IMR-90 (cell line): ENCODE data around the gene KIF3A. TPM values are rescaled to one million over a fixed set of nuclear protein-coding genes. Genes with fewer than 3 reads are reported as not detected.

Experiments used
- ATAC-seq: fragments of 200-7000 bp; cut with Tn5 transposase; 2 replicates; pipeline ENCODE4 v1.9.1; 2020; ENCODE audit warnings: low read depth, mild to moderate bottlenecking, moderate library complexity
- BruUV-seq: library from RNA; stranded (reverse); fragments of 400-500 nt; replicated peaks from 2 replicates; lab custom pipeline; 2021; lab: Mats Ljungman, UMichigan
- CTCF ChIA-PET: fragments of 300-600 bp; formaldehyde crosslinking; extraction: SDS; loops from one replicate; lab custom pipeline; 2021; ENCODE audit warnings: antibody characterized with exemption; lab: Yijun Ruan, JAX
- POLR2A ChIA-PET: fragments of 300-600 bp; sonication (Branson Sonifier 250); formaldehyde crosslinking; loops from one replicate; lab custom pipeline; 2022; ENCODE audit warnings: antibody characterized with exemption; ENCODE audit not compliant: unreplicated experiment; lab: Charles Lee
- DNase-seq: peaks from one replicate; pipeline ENCODE4 v3.0.0; 2013
- H2AFZ ChIP-seq: replicated peaks from 2 replicates; pipeline ENCODE3; 2013; ENCODE audit warnings: low read length, mild to moderate bottlenecking; ENCODE audit not compliant: poor library complexity
- H2AK5ac ChIP-seq: 2 replicates; pipeline ENCODE4 v1.6.1; 2013; ENCODE audit warnings: low read depth, low read length, inconsistent platforms
- H2AK9ac ChIP-seq: replicated peaks from 2 replicates; pipeline ENCODE3; 2013; ENCODE audit warnings: mild to moderate bottlenecking, low read depth, low read length, moderate library complexity; ENCODE audit not compliant: poor library complexity
- H2BK120ac ChIP-seq: 2 replicates; pipeline ENCODE4 v1.6.1; 2013; ENCODE audit warnings: low read depth, low read length, inconsistent platforms
- H2BK15ac ChIP-seq: 3 replicates; pipeline ENCODE4 v1.6.1; 2013; ENCODE audit warnings: low read depth, low read length, inconsistent platforms
- H2BK20ac ChIP-seq: 2 replicates; pipeline ENCODE4 v1.6.1; 2013; ENCODE audit warnings: low read depth, mild to moderate bottlenecking, inconsistent platforms, low read length, moderate library complexity
- H2BK5ac ChIP-seq: 2 replicates; pipeline ENCODE4 v1.6.1; 2013; ENCODE audit warnings: mild to moderate bottlenecking, low read depth, low read length, inconsistent platforms; ENCODE audit not compliant: poor library complexity, severe bottlenecking
- H3K14ac ChIP-seq: replicated peaks from 2 replicates; pipeline ENCODE4 v1.6.1; 2013; ENCODE audit warnings: low read depth, low read length, inconsistent platforms
- H3K18ac ChIP-seq: 2 replicates; pipeline ENCODE4 v1.6.1; 2013; ENCODE audit warnings: low read depth, low read length, control low read depth
- H3K23ac ChIP-seq: 2 replicates; pipeline ENCODE4 v1.6.1; 2013; ENCODE audit warnings: low read depth, low read length, inconsistent platforms
- H3K27ac ChIP-seq: 2 replicates; pipeline ENCODE4 v1.5.1; 2013; ENCODE audit warnings: mild to moderate bottlenecking, control low read depth, low read length; ENCODE audit not compliant: insufficient read depth
- H3K27me3 ChIP-seq: 2 replicates; pipeline ENCODE4 v1.6.1; 2013; ENCODE audit warnings: low read length; ENCODE audit not compliant: control insufficient read depth, insufficient read depth
- H3K36me3 ChIP-seq: 2 replicates; pipeline ENCODE4 v1.6.1; 2013; ENCODE audit warnings: low read length, mixed read lengths; ENCODE audit not compliant: control insufficient read depth, insufficient read depth
- H3K4ac ChIP-seq: 2 replicates; pipeline ENCODE4 v1.6.1; 2013; ENCODE audit warnings: low read depth, low read length, inconsistent platforms
- H3K4me1 ChIP-seq: 2 replicates; pipeline ENCODE4 v1.6.1; 2013; ENCODE audit warnings: low read length, mixed read lengths; ENCODE audit not compliant: control insufficient read depth, insufficient read depth
- H3K4me2 ChIP-seq: 2 replicates; pipeline ENCODE4 v1.6.1; 2013; ENCODE audit warnings: low read depth, mild to moderate bottlenecking, control low read depth, low read length, moderate library complexity
- H3K4me3 ChIP-seq: 2 replicates; pipeline ENCODE4 v1.5.1; 2013; ENCODE audit warnings: low read depth, mild to moderate bottlenecking, control low read depth, low read length, moderate library complexity; ENCODE audit not compliant: insufficient read depth
- H3K56ac ChIP-seq: 2 replicates; pipeline ENCODE4 v1.6.1; 2013; ENCODE audit warnings: low read length, inconsistent platforms; ENCODE audit not compliant: insufficient read depth; ENCODE audit errors: extremely low read depth
- H3K79me1 ChIP-seq, 2 experiments: 2 replicates each; pipeline ENCODE4 v1.6.1; 2013; ENCODE audit warnings: low read length in 2 of 2, inconsistent platforms in 1 of 2, low read depth in 1 of 2
- H3K9ac ChIP-seq: 2 replicates; pipeline ENCODE4 v1.6.1; 2013; ENCODE audit warnings: low read depth, low read length, control low read depth
- H3K9me1 ChIP-seq: 2 replicates; pipeline ENCODE4 v1.6.1; 2013; ENCODE audit warnings: low read length, inconsistent platforms; ENCODE audit not compliant: insufficient read depth
- H3K9me3 ChIP-seq: 2 replicates; pipeline ENCODE4 v1.6.1; 2013; ENCODE audit warnings: low read length; ENCODE audit not compliant: control insufficient read depth, insufficient read depth
- H4K20me1 ChIP-seq: 2 replicates; pipeline ENCODE4 v1.6.1; 2013; ENCODE audit warnings: low read length, inconsistent platforms; ENCODE audit not compliant: insufficient read depth
- H4K5ac ChIP-seq: 2 replicates; pipeline ENCODE4 v1.6.1; 2013; ENCODE audit warnings: mild to moderate bottlenecking, low read depth, low read length, control low read depth
- H4K8ac ChIP-seq, 2 experiments: 2 replicates each; pipeline ENCODE4 v1.6.1; 2013; ENCODE audit warnings: low read depth in 2 of 2, low read length in 2 of 2, control low read depth in 1 of 2, inconsistent platforms in 1 of 2
- H4K91ac ChIP-seq: 2 replicates; pipeline ENCODE4 v1.6.1; 2013; ENCODE audit warnings: low read depth, low read length, inconsistent platforms; ENCODE audit not compliant: insufficient read depth
- CHD1 ChIP-seq: IDR thresholded peaks from 2 replicates; pipeline ENCODE4 v1.6.1; 2012; ENCODE audit warnings: low read depth, low read length, improper control_type of control experiment
- FOS ChIP-seq: fragments of 150-350 bp; IDR thresholded peaks from 2 replicates; pipeline ENCODE4 v1.6.1; 2016; ENCODE audit warnings: low read depth, low read length
- MAFK ChIP-seq: IDR thresholded peaks from 2 replicates; pipeline ENCODE4 v1.6.1; 2012; ENCODE audit warnings: low read depth, low read length, improper control_type of control experiment
- POLR2A ChIP-seq: IDR thresholded peaks from 2 replicates; pipeline ENCODE4 v1.6.1; 2012; ENCODE audit warnings: mild to moderate bottlenecking, low read depth, low read length
- RAD21 ChIP-seq: IDR thresholded peaks from 2 replicates; pipeline ENCODE4 v1.6.1; 2012; ENCODE audit warnings: low read length, improper control_type of control experiment
- RCOR1 ChIP-seq: IDR thresholded peaks from 2 replicates; pipeline ENCODE4 v1.6.1; 2012; ENCODE audit warnings: mild to moderate bottlenecking, low read length, improper control_type of control experiment; ENCODE audit not compliant: insufficient replicate concordance
- USF2 ChIP-seq: fragments of 150-350 bp; IDR thresholded peaks from 2 replicates; pipeline ENCODE4 v1.6.1; 2017; ENCODE audit warnings: mild to moderate bottlenecking, antibody characterized with exemption, low read length, low read depth
- WGBS, 2 experiments: methylation state at CpG; one replicate each; pipeline versions ENCODE4 v1.1.5 to v1.1.7; 2013; ENCODE audit warnings: missing lambda C conversion rate in 2 of 2; ENCODE audit not compliant: insufficient read length in 1 of 2; ENCODE audit errors: extremely low coverage in 2 of 2; 5-methylcytosine and 5-hydroxymethylcytosine counted together
- dilution Hi-C: fragments of 300-500 bp; cut with HindIII; formaldehyde crosslinking; loops from one replicate; pipeline ENCODE4 v1.14.3; 2018; ENCODE audit warnings: low sequenced_read_pairs; ENCODE audit not compliant: unreplicated experiment
- in situ Hi-C: fragments of 300-500 bp; cut with MboI; formaldehyde crosslinking; loops from 3 replicates; pipeline ENCODE4 v1.14.3; 2019; ENCODE audit warnings: low sequenced_read_pairs, inconsistent platforms, mixed read lengths
- intact Hi-C: fragments of 100-400 bp; cut with micrococcal nuclease; formaldehyde crosslinking; loops from 2 replicates; pipeline ENCODE4 v1.10.0; 2022
- polyA plus RNA-seq, 3 experiments: library from polyadenylated mRNA; depleted of rRNA; stranded (reverse); fragments of >200 nt; gene quantifications; 2 replicates each; pipeline ENCODE4 v1.2.3, GENCODE V29; 2012; ENCODE audit warnings: low replicate concordance in 1 of 3
- total RNA-seq: library from RNA; depleted of rRNA; stranded (reverse); fragments of >200 nt; gene quantifications from 2 replicates; pipeline ENCODE4 v1.2.3, GENCODE V29; 2012

KIF3A gene
- total and polyA plus RNA-seq, 2 of the 4 experiments (the other 2 are of a cell fraction) = 4.3 to 4.5 TPM

GRCh38 chr5:132659598-132660493 lies 77.5 kb downstream of the KIF3A start:
- no peak for TF ChIP-seq CHD1
- no peak for TF ChIP-seq RCOR1
- no peak for TF ChIP-seq FOS
- no peak for TF ChIP-seq USF2
- no peak for TF ChIP-seq RAD21
- TF ChIP-seq POLR2A = no peak
- no peak for TF ChIP-seq MAFK
- no peaks in the 10 kb centered on the region for H3K79me1 ChIP-seq
- intact Hi-C loops = loop anchor here (5.0 kb wide), 1 partner anchor 162 kb away; no protein-coding TSS in a partner anchor

More at GRCh38 chr5:132659598-132660493, 77.5 kb downstream of the KIF3A start:
- Histone ChIP-seq H3K4me1 (peaks cover 3% of the 10 kb centered on the region; the same call in 1 of the 2 replicates), H4K8ac (no peak overlapping the region), H2BK5ac (no peak overlapping the region), H3K27ac (no peak overlapping the region), H2AFZ (no peak overlapping the region), H4K91ac (no peak overlapping the region), H3K4ac (no peak overlapping the region), H4K5ac (no peak overlapping the region), H3K9me3 (no peaks in the 10 kb centered on the region), H3K27me3 (peaks cover 6% of the 10 kb centered on the region; the same call in 1 of the 2 replicates), H2BK120ac (no peak overlapping the region), H3K9ac (no peak overlapping the region), H4K20me1 (no peaks in the 10 kb centered on the region), H3K9me1 (peaks cover 3% of the 10 kb centered on the region; the same call in 1 of the 2 replicates), H2BK15ac (no peak overlapping the region), H3K36me3 (no peaks in the 10 kb centered on the region), H3K18ac (no peak overlapping the region), H3K4me3 (no peak overlapping the region), H3K14ac (no peak overlapping the region), H3K56ac (no peak overlapping the region), H2AK5ac (no peak overlapping the region), H2AK9ac (no peak overlapping the region), H3K23ac (no peak overlapping the region), H3K4me2 (no peak overlapping the region), H2BK20ac (no peak overlapping the region)
- BruUV-seq = no TSS peak
- ChIA-PET POLR2A (no interaction called here), CTCF (no interaction called here)
- DNase-seq (no peak), ATAC-seq (no peak)
- dilution Hi-C loops (no loop called here), in situ Hi-C loops (no loop called here)
- WGBS, 2 experiments = 93% methylated on average over 14 of the region's 23 CpGs; no CpG with 5 or more reads in 1 of the 2 experiments
